Hindlimb muscle (tissue), 1 donor: ENCODE results near the gene SH3BP5L. TPM values are rescaled to one million over a fixed set of nuclear protein-coding genes. Genes with fewer than 3 reads are reported as not detected.

Experiments
- DNase-seq: peaks from one replicate; pipeline ENCODE4 v3.0.0-alpha.2; 2013
- polyA plus RNA-seq: library from polyadenylated mRNA; unstranded; fragments of 120-200 nt; gene quantifications from one replicate; pipeline ENCODE4 v1.2.1, GENCODE V29; 2013; ENCODE audit not compliant: insufficient read length

The SH3BP5L gene
- polyA plus RNA-seq = 21.4 TPM

GRCh38 chr1:248825909-248826760 lies at the start of gene SH3BP5L:
SH3BP5L (minus strand) TSS chr1:248825915; CDS start chr1:248824935, 980 bp downstream.
- peak; percentile 97 for DNase-seq

GRCh38 chr1:248873993-248874533 lies 48.3 kb upstream of the SH3BP5L start:
- peak; percentile 88 for DNase-seq

- peak; percentile 93 for DNase-seq
Measured at GRCh38 chr1:248873409-248873992, 47.8 kb upstream of the SH3BP5L start.

- DNase-seq = peak; percentile 73
Measured at GRCh38 chr1:248872752-248873408, 47.2 kb upstream of the SH3BP5L start.

GRCh38 chr1:248871837-248872401 lies 46.2 kb upstream of the SH3BP5L start:
- no peak for DNase-seq

- peak; percentile 79 for DNase-seq
Measured at GRCh38 chr1:248862998-248863881, 37.5 kb upstream of the SH3BP5L start.

GRCh38 chr1:248862695-248862997 lies 36.9 kb upstream of the SH3BP5L start:
- DNase-seq = no peak

GRCh38 chr1:248861616-248862015 lies 35.9 kb upstream of the SH3BP5L start:
- no peak for DNase-seq

- DNase-seq = no peak
Measured at GRCh38 chr1:248860007-248860406, 34.3 kb upstream of the SH3BP5L start.

GRCh38 chr1:248858891-248859889 lies 33.5 kb upstream of the SH3BP5L start, which contains the start of gene ZNF692:
ZNF692 (minus strand) TSS chr1:248859085; CDS start chr1:248858309, 776 bp downstream.
- peak; percentile 97 for DNase-seq

- DNase-seq = peak; percentile 68
Measured at GRCh38 chr1:248858096-248858890, 32.6 kb upstream of the SH3BP5L start.

- no peak for DNase-seq
Measured at GRCh38 chr1:248857749-248858095, 32.0 kb upstream of the SH3BP5L start.

GRCh38 chr1:248857201-248857600 lies 31.5 kb upstream of the SH3BP5L start:
- no peak for DNase-seq

GRCh38 chr1:248856176-248856575 lies 30.5 kb upstream of the SH3BP5L start:
- no peak for DNase-seq

- DNase-seq = no peak
Measured at GRCh38 chr1:248855580-248855979, 29.9 kb upstream of the SH3BP5L start.

GRCh38 chr1:248853663-248854375 lies 28.1 kb upstream of the SH3BP5L start:
- DNase-seq = no peak

- peak; percentile 32 for DNase-seq
Measured at GRCh38 chr1:248852481-248853405, 27.0 kb upstream of the SH3BP5L start.

GRCh38 chr1:248851390-248851789 lies 25.7 kb upstream of the SH3BP5L start:
- no peak for DNase-seq
